ENCODE measurements around the gene WDR41.
"Not testable (repeated sequence)": the region's sequence is repeated elsewhere in the genome, so short reads cannot be mapped to it uniquely, and the experiment has no call there.

Gene WDR41

DNA sequence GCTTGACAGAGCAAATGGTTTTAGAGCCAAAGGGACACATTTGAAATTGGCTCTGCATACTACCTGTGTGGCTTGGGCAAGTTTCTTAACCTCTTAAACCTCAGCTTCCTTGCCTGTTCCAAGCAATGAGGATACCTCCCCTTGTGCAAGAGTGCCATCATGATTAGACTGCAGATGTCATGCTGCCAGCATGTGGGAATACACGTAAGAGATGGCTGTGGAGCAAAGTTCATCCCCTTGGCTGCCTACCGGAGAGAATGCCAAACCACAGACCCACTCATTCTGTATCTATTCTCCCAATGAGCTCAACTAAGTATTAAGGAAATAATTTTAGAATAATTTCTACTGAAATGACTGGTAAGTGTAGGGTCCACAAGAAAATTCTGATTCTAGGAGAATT, 101.3 kb downstream of the WDR41 start:
- Histone ChIP-seq H3K4me1 (ENCODE audit: insufficient read depth, low read length, poor library complexity, severe bottlenecking) (peaks cover 2% of the 10 kb centered on the region), H3F3A (ENCODE audit: low read depth) (no peaks in the 10 kb centered on the region), H4K20me1 (ENCODE audit: insufficient read depth, low read length, poor library complexity, severe bottlenecking) (no peaks in the 10 kb centered on the region), H3K27me3 (ENCODE audit: insufficient read depth, low read length, poor library complexity, severe bottlenecking) (no peaks in the 10 kb centered on the region), H3K9me2 (replicated peaks; ENCODE audit: low read depth, low read length) (no peaks in the 10 kb centered on the region), H3K4me2 (ENCODE audit: low read depth, low read length, poor library complexity, severe bottlenecking) (no peak overlapping the region), H3K9me3 (ENCODE audit: insufficient read depth, low read depth, low read length) (no peaks in the 10 kb centered on the region), H3K9ac (ENCODE audit: low read depth, low read length, poor library complexity, severe bottlenecking) (no peak overlapping the region), H3K36me3 (ENCODE audit: insufficient read depth, low read length) (no peaks in the 10 kb centered on the region), H3K79me2 (ENCODE audit: insufficient read depth, low read length) (no peaks in the 10 kb centered on the region), H2AFZ (ENCODE audit: low read length) (no peak overlapping the region), H3K4me3 (ENCODE audit: low read length, poor library complexity, severe bottlenecking) (no peak overlapping the region)
- TF ChIP-seq, protein P1, sequence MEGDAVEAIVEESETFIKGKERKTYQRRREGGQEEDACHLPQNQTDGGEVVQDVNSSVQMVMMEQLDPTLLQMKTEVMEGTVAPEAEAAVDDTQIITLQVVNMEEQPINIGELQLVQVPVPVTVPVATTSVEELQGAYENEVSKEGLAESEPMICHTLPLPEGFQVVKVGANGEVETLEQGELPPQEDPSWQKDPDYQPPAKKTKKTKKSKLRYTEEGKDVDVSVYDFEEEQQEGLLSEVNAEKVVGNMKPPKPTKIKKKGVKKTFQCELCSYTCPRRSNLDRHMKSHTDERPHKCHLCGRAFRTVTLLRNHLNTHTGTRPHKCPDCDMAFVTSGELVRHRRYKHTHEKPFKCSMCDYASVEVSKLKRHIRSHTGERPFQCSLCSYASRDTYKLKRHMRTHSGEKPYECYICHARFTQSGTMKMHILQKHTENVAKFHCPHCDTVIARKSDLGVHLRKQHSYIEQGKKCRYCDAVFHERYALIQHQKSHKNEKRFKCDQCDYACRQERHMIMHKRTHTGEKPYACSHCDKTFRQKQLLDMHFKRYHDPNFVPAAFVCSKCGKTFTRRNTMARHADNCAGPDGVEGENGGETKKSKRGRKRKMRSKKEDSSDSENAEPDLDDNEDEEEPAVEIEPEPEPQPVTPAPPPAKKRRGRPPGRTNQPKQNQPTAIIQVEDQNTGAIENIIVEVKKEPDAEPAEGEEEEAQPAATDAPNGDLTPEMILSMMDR (conservative IDR thresholded peaks at IDR 0.05; ENCODE audit: low read length), result no peak
- TF ChIP-seq EZH2phosphoT487 (IDR thresholded peaks at IDR 0.05; ENCODE audit: borderline replicate concordance), result no peak

DNA sequence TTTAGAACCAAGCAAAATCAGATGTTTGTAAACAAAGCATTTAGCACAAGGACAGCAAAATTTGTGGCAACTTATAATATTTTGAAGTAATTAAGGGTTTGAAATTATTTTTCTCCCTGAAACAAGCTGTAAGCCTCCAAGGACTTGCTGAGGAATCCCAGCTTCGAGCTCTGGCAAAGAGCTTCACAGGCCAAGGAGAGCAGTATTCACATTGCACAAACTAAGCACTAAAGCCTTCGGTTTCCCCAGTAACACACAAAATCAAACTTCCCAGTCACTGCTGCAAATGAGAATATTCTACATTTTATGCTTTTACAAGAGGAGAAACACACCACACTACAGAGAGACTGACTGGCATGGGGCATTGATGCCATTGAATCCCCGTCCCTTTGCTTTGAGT, 101.9 kb downstream of the WDR41 start:
- H3F3A ChIP-seq (ENCODE audit: low read depth), result no peaks in the 10 kb centered on the region
- H3K9ac ChIP-seq (ENCODE audit: low read depth, low read length, poor library complexity, severe bottlenecking), result no peak overlapping the region
- no peak overlapping the region for H3K4me2 ChIP-seq (ENCODE audit: low read depth, low read length, poor library complexity, severe bottlenecking)
- no peaks in the 10 kb centered on the region for H3K9me2 ChIP-seq (replicated peaks; ENCODE audit: low read depth, low read length)
- no peaks in the 10 kb centered on the region for H3K27me3 ChIP-seq (ENCODE audit: insufficient read depth, low read length, poor library complexity, severe bottlenecking)
- no peaks in the 10 kb centered on the region for H3K36me3 ChIP-seq (ENCODE audit: insufficient read depth, low read length)
- H3K4me1 ChIP-seq (ENCODE audit: insufficient read depth, low read length, poor library complexity, severe bottlenecking), result no peaks in the 10 kb centered on the region
- no peaks in the 10 kb centered on the region for H4K20me1 ChIP-seq (ENCODE audit: insufficient read depth, low read length, poor library complexity, severe bottlenecking)
- H3K79me2 ChIP-seq (ENCODE audit: insufficient read depth, low read length), result no peaks in the 10 kb centered on the region
- H3K9me3 ChIP-seq (ENCODE audit: insufficient read depth, low read depth, low read length), result no peaks in the 10 kb centered on the region
- no peak overlapping the region for H2AFZ ChIP-seq (ENCODE audit: low read length)
- TF ChIP-seq, protein P1 (conservative IDR thresholded peaks at IDR 0.05; ENCODE audit: low read length), result no peak
- no peak for TF ChIP-seq EZH2phosphoT487 (IDR thresholded peaks at IDR 0.05; ENCODE audit: borderline replicate concordance)
- H3K4me3 ChIP-seq (ENCODE audit: low read length, poor library complexity, severe bottlenecking), result no peak overlapping the region

DNA sequence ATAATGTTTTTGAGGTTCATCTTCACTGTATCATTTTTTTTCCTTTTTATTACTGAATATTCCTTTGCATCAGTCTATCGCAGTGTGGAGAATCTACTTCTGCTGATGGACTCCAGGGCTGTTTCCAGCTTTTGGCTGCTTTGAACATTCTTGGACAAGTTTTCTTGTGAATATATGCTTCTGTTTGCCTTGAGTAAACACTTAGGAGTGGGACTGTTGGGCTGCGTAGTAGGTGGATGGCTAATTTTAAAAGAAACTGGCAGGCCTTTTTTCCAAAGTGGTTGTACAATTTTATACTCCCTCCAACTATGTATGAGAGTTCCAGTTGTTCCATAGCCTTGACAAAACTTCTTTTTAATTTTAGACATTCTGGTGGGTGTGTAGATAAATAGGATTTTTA, 102.4 kb downstream of the WDR41 start:
- Histone ChIP-seq H3K4me1 (ENCODE audit: insufficient read depth, low read length, poor library complexity, severe bottlenecking) (no peaks in the 10 kb centered on the region), H3K9ac (ENCODE audit: low read depth, low read length, poor library complexity, severe bottlenecking) (no peak overlapping the region), H3K27me3 (ENCODE audit: insufficient read depth, low read length, poor library complexity, severe bottlenecking) (no peaks in the 10 kb centered on the region), H3K4me3 (ENCODE audit: low read length, poor library complexity, severe bottlenecking) (no peak overlapping the region), H4K20me1 (ENCODE audit: insufficient read depth, low read length, poor library complexity, severe bottlenecking) (no peaks in the 10 kb centered on the region), H2AFZ (ENCODE audit: low read length) (no peak overlapping the region), H3K79me2 (ENCODE audit: insufficient read depth, low read length) (no peaks in the 10 kb centered on the region), H3K4me2 (ENCODE audit: low read depth, low read length, poor library complexity, severe bottlenecking) (no peak overlapping the region), H3F3A (ENCODE audit: low read depth) (no peaks in the 10 kb centered on the region), H3K9me3 (ENCODE audit: insufficient read depth, low read depth, low read length) (no peaks in the 10 kb centered on the region), H3K9me2 (replicated peaks; ENCODE audit: low read depth, low read length) (no peaks in the 10 kb centered on the region), H3K36me3 (ENCODE audit: insufficient read depth, low read length) (no peaks in the 10 kb centered on the region)
- TF ChIP-seq, protein P1 (conservative IDR thresholded peaks at IDR 0.05; ENCODE audit: low read length), result no peak
- TF ChIP-seq EZH2phosphoT487 (IDR thresholded peaks at IDR 0.05; ENCODE audit: borderline replicate concordance), result no peak

DNA sequence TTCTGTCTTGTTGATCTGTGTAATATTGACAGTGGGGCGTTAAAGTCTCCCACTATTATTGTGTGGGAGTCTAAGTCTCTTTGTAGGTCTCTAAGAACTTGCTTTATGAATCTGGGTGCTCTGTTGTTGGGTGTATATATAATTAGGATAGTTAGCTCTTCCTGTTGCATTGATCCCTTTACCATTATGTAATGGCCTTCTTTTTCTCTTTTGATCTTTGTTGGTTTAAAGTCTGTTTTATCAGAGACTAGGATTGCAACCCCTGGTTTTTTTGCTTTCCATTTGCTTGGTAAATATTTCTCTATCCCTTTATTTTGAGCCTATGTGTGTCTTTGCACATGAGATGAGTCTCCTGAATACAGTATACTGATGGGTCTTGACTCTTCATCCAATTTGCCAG, 105.8 kb downstream of the WDR41 start:
- not testable (repeated sequence) for H3K27me3 ChIP-seq (ENCODE audit: insufficient read depth, low read length, poor library complexity, severe bottlenecking); H3K4me2 ChIP-seq (ENCODE audit: low read depth, low read length, poor library complexity, severe bottlenecking); H3K4me3 ChIP-seq (ENCODE audit: low read length, poor library complexity, severe bottlenecking); H3K4me1 ChIP-seq (ENCODE audit: insufficient read depth, low read length, poor library complexity, severe bottlenecking); H3K9me2 ChIP-seq (replicated peaks; ENCODE audit: low read depth, low read length); H3F3A ChIP-seq (ENCODE audit: low read depth); H3K36me3 ChIP-seq (ENCODE audit: insufficient read depth, low read length); H4K20me1 ChIP-seq (ENCODE audit: insufficient read depth, low read length, poor library complexity, severe bottlenecking); H3K9ac ChIP-seq (ENCODE audit: low read depth, low read length, poor library complexity, severe bottlenecking); H3K79me2 ChIP-seq (ENCODE audit: insufficient read depth, low read length); H2AFZ ChIP-seq (ENCODE audit: low read length); H3K9me3 ChIP-seq (ENCODE audit: insufficient read depth, low read depth, low read length)

DNA sequence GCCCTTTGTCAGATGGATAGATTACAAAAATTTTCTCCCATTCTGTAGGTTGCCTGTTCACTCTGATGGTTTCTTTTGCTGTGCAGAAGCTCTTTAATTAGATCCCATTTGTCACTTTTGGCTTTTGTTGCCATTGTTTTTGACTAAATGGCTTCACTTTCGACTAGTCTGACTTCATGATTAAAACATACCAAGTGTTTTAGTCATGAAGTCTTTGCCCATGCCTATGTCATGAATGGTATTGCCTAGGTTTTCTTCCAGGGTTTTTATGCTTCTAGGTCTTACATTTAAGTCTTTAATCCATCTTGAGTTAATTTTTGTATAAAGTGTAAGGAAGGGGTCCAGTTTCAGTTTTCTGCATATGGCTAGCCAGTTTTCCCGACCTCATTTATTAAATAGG, 108.8 kb downstream of the WDR41 start:
- H3K36me3 ChIP-seq (ENCODE audit: insufficient read depth, low read length); H4K20me1 ChIP-seq (ENCODE audit: insufficient read depth, low read length, poor library complexity, severe bottlenecking); H3K27me3 ChIP-seq (ENCODE audit: insufficient read depth, low read length, poor library complexity, severe bottlenecking); H2AFZ ChIP-seq (ENCODE audit: low read length); H3K4me1 ChIP-seq (ENCODE audit: insufficient read depth, low read length, poor library complexity, severe bottlenecking); H3K4me2 ChIP-seq (ENCODE audit: low read depth, low read length, poor library complexity, severe bottlenecking); H3K4me3 ChIP-seq (ENCODE audit: low read length, poor library complexity, severe bottlenecking); H3K9ac ChIP-seq (ENCODE audit: low read depth, low read length, poor library complexity, severe bottlenecking); H3K9me3 ChIP-seq (ENCODE audit: insufficient read depth, low read depth, low read length); H3K9me2 ChIP-seq (replicated peaks; ENCODE audit: low read depth, low read length); H3K79me2 ChIP-seq (ENCODE audit: insufficient read depth, low read length); H3F3A ChIP-seq (ENCODE audit: low read depth): not testable (repeated sequence)
